NCI-H82 treated with DMSO at 0.1 percent for 48 hours (cell line): ENCODE data around the gene TBC1D1.

Experiments used
- DNase-seq: peaks from one replicate; lab custom pipeline; 2025; ENCODE audit not compliant: unreplicated experiment; lab: John Stamatoyannopoulos, UW

Gene TBC1D1

GRCh38 chr4:37989398-37990260 lies 98.7 kb downstream of the TBC1D1 start:
- DNase-seq: no peak

GRCh38 chr4:37990731-37991245 lies 99.9 kb downstream of the TBC1D1 start:
- no peak for DNase-seq

GRCh38 chr4:37991623-37992410 lies 100.9 kb downstream of the TBC1D1 start:
- DNase-seq: no peak

- no peak for DNase-seq
These were observed 102.9 kb downstream of the TBC1D1 start for GRCh38 chr4:37993806-37994205.

GRCh38 chr4:37994569-37994968 lies 103.7 kb downstream of the TBC1D1 start:
- no peak for DNase-seq

GRCh38 chr4:37995299-37995821 lies 104.5 kb downstream of the TBC1D1 start:
- DNase-seq: no peak

GRCh38 chr4:37995981-37996775 lies 105.3 kb downstream of the TBC1D1 start:
- DNase-seq: no peak

GRCh38 chr4:37998226-37998625 lies 107.3 kb downstream of the TBC1D1 start:
- DNase-seq: no peak

GRCh38 chr4:37999000-37999716 lies 108.3 kb downstream of the TBC1D1 start:
- no peak for DNase-seq

GRCh38 chr4:37999965-38000364 lies 109.1 kb downstream of the TBC1D1 start:
- no peak for DNase-seq

GRCh38 chr4:38001927-38002326 lies 111.0 kb downstream of the TBC1D1 start:
- no peak for DNase-seq

- no peak for DNase-seq
These were observed 111.7 kb downstream of the TBC1D1 start for GRCh38 chr4:38002451-38003071.

GRCh38 chr4:38003102-38003501 lies 112.2 kb downstream of the TBC1D1 start:
- DNase-seq: no peak

- DNase-seq: no peak
These were observed 112.7 kb downstream of the TBC1D1 start for GRCh38 chr4:38003628-38004027.

GRCh38 chr4:38004062-38004461 lies 113.2 kb downstream of the TBC1D1 start:
- DNase-seq: no peak

- no peak for DNase-seq
These were observed 114.0 kb downstream of the TBC1D1 start for GRCh38 chr4:38004887-38005286.

- DNase-seq: no peak
These were observed 114.8 kb downstream of the TBC1D1 start for GRCh38 chr4:38005637-38006036.

- no peak for DNase-seq
These were observed 116.8 kb downstream of the TBC1D1 start for GRCh38 chr4:38007645-38008044.

GRCh38 chr4:38008571-38009021 lies 117.7 kb downstream of the TBC1D1 start:
- no peak for DNase-seq

GRCh38 chr4:38009421-38009820 lies 118.5 kb downstream of the TBC1D1 start:
- DNase-seq: no peak
